SIG-M5 (cell line): ENCODE results near the gene ACTL6B.
"Not testable (repeated sequence)": the region's sequence is repeated elsewhere in the genome, so short reads cannot be mapped to it uniquely, and the experiment has no call there.

Experiments used
- DNase-seq: peaks from one replicate; lab custom pipeline; 2025; lab: John Stamatoyannopoulos, UW

The ACTL6B gene

DNA sequence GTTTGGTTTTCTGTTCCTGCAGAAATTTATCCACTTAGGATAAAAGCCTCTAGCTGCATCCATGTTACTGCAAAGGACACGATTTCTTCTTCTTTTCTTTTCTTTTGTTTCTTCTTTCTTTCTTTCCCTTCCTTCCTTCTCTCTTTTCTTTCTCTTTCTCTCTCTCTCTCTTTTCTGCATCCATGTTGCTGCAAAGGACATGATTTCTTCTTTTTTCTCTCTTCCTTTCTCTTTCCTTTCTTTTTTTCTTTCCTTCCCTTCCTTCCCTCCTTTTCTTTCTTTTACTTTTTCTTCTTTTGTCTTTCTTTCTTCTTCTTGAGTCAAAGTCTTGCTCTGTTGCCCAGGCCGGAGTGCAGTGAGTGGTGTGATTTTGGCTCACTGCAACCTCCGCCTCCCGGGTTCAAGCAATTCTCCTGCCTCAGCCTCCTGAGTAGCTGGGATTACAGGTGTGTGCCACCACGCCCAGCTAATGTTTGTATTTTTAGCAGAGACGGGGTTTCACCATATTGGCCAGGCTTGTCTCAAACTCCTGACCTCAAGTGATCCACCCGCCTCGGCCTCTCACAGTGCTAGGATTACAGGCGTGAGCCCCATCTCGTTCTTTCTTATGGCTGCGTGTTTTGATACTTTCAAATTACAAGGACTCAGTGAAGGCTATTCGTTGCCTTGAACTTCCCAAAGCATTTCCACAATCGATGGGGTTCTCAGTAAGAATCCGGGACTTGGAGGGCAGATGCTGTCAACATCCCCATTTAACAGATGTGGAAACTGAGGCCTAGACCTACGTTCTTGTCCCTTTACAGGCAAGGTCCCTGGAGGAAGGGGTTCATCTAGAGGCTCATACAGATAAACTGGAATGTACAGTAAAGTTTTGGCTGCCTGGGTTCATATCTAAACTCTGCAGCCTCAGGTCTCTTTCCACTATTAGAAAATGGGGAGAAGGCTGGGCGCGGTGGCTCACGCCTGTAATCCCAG, 15.4 kb upstream of the ACTL6B start:
- DNase-seq = no peak

DNA sequence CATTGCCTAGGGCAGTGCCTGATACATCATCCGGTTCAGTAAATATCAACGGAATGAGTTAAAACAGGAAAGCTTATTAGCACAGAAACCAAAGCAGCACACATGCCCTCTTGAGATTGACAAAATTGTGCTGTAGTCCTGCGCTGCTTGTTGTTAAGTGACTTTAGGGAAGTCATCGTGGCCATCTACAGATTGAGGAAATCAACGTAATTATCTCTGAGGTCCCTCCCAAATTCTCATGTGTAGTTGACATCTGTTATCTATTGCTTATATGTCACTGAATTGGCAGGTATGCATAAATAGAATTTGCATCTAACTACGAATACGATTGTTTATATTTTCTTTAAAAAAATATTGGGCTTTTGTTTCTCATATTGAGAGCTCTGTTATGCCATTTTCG, 13.8 kb upstream of the ACTL6B start:
- no peak for DNase-seq

DNA sequence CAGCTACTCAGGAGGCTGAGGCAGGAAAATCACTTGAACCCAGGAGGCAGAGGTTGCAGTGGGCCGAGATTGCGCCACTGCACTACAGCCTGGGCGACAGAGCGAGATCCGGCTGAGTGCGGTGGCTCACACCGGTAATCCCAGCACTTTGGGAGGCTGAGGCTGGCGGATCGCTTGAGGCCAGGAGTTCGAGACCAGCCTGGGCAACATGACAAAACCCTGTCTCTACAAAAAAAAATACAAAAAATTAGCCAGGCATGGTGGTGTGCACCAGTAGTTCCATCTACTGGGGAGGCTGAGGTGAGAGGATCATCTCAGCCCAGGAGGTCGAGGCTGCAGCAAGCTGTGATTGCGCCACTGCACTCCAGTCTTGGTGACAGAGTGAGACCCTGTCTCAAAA, 12.9 kb upstream of the ACTL6B start:
- not testable (repeated sequence) for DNase-seq

- DNase-seq = no peak
Observed at GRCh38 chr7:100668069-100668449, 11.8 kb upstream of the ACTL6B start.

DNA sequence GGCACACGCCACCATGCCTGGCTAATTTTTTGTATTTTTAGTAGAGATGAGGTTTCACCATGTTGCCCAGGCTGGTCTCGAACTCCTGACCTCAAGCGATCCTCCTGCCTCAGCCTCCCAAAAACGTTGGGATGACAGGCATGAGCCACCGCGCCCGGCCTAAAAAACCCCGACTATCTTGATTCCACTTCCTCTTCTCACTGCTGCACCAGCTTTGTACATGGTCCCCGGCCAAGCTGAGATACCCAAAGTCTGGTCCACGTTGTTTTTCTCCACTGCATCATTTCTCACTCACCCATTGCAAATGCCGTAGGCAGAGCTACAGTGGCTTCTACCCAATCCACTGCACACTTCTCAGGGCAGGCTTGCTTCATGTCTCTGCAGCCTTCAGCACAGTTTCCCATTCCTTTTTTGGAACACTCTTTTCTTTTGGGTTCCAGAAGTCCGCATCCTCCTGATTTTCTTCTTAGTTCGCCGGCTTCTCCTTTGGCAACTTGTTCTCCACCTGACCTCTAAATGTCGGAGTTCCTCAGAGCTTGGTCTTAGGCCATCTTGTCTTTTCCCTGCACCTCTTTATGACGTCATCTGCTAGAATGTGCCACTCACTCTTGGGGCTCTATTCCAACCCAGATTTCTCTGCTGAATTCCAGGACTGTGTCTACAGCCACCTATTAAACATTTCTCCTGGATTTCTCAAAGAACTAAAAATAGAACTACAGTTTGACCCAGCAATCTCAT, 11.3 kb upstream of the ACTL6B start:
- no peak for DNase-seq

- no peak for DNase-seq
Observed at GRCh38 chr7:100665168-100665726, 9.0 kb upstream of the ACTL6B start.

DNA sequence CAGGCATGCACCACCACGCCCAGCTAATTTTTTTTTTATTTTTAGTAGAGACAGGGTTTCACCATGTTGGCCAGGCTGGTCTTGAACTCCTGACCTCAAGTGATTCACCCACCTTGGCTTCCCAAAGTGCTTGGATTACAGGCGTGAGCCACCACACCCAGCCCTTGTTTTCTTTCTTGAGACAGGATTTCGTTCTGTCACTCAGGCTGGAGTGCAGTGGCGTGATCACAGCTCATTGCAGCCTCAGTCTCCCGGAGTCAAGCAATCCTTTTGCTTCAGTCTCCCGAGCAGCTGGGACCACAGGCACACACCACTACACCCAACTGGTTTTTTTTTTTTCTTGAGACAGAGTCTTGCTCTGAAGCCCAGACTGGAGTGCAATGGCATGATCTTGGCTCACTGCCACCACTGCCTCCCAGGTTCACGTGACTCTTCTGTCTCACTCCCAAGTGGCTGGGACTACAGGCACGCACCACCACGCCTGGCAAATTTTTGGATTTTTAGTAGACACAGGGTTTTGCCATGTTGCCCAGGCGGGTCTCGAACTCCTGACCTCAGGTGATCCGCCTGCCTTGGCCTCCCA, 6.0 kb upstream of the ACTL6B start:
- not testable (repeated sequence) for DNase-seq

DNA sequence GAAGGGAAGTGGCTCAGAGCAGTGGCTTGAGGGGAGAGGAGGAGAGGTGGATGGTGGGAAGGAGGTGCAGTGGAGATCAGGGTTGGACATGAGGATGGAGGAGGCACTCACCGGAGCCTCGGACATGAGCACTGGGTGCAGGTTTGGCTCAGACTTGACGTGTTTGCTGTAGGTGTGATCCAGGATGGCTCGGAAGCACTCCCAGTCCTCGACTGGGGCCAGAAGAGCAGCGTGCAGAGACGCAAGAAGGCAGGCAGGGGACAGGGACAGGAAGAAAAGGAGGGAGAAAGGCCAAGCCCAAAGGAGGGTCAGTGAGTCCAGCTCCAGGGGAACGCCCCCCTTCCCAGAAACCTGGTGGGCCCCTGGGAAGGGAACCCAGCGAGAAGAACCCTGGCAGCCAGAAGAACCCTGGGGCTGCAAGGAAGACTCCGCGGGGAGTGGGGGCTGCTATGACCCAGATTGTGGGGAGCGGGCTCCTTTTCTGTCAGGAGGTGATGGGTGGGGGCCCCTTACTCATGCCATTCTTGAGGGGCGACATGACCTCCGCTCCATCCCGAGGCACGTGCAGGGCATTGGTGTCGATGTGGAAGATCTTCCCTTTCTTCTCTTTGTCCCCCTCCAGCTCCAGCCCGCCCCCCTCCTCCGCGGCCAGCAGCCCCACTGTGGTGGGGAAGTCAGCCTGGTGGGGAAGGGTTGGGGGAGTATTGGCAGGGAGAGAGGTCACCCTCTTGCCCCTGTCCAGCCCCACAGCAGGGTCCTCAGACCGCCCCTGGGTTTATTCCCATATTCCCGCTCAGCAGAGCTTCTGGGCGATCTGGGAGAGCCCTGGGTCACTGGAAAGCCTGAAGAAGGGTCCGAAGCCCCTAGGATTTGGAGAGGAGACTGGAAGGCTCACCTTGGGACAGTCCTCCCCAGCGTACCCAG, 1.1 kb downstream of the ACTL6B start:
- DNase-seq = no peak

- DNase-seq = no peak
Observed at GRCh38 chr7:100649826-100650565, 6.3 kb downstream of the ACTL6B start.

GRCh38 chr7:100642534-100642907, 13.7 kb downstream of the ACTL6B start:
- no peak for DNase-seq

- DNase-seq = no peak
Observed at GRCh38 chr7:100641860-100642533, 14.3 kb downstream of the ACTL6B start.

DNA sequence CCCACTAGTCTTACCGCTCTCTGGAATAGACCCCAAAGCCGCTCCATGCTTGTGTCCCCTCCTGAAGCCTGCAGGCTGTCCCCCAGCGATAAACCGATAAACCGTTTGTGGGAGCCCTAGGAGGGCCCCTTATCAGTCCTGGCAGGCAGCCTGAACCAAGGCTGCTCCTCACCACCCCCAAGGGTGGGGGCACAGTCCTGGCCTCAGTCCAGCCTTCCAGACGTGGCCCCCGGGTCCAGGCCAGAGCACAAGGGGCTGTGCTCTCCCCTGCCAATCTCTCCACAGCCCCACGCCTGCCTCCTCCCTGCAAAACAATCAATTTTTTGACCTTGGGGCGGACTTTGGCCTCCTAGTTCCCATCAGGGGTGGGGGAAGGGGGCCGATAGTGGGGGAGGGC, 14.8 kb downstream of the ACTL6B start, which contains the start of gene TFR2:
Gene TFR2, minus strand, starts transcription at position 90 of the 397 bp plus-strand sequence. Its CDS starts 43 bp downstream, at position 47.
- no peak for DNase-seq

DNA sequence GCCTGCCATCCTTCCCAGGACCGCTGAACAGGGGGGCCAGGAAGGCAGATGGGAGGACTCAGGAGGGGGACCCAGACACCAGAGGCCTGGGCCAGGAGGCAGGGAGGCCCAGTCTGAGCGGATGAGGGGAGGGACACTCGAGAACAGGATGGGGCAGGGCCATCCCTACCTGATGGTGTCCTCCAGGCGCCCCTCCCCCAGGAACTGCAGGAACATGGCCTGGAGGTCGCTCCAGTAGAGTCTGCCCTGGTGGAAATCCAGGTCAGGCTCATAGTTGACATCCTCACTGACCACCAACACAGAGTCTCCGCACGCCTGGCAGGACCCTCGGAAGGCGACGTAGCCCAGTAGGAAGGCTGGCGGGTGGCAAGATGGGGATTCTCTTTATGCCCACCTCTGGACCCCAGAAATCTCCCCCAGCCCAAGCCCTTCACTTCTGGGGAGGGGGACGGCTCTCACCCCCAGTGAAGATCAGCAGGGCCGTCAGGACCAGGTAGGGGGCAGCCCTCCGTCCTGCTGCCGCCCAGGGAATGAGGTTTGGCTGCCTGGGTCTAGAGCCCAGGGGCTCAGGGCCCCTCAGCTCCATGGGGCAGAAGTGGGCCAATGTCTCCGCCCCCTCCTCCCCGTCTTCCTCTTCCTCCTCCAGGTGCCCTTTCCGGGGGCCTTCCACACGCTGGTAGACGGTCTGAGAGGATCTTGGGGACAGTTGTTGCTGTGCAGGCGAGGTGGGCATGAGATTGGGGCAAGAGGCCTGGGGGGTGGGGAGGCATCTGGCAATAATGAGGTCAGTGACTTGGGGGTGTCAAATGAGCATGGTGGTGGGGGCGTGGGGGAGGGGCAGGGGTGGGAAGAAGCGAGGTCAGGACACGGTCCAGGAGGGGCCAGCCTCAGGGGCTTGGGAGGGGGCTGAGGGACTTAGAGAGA, 15.5 kb downstream of the ACTL6B start:
- no peak for DNase-seq

DNA sequence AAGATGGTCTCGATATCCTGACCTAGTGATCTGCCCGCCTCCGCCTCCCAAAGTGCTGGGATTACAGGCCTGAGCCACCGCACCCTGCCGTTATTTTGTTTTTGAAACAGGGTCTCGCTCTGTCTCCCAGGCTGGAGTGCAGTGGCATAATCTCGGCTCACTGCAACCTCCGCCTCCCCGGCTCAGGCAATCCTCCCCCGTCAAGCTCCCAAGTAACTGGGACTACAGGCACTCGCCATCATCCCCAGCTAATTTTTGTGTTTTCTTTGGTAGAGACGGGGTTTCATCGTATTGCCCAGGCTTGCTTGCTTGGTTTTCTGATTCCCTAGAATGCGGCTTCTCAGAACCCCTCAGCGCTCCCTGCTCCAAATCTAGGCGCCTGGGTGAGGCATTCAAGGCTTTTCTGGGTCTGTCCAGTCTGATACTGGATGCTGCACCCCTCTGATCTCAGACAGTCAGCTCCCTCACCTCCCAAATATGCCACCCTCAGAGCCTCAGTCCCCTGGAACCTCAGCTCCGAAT, 16.2 kb downstream of the ACTL6B start:
- DNase-seq = no peak

- no peak for DNase-seq
Observed at GRCh38 chr7:100632951-100633717, 23.1 kb downstream of the ACTL6B start.

GRCh38 chr7:100630066-100630465, 26.2 kb downstream of the ACTL6B start:
- no peak for DNase-seq

GRCh38 chr7:100629117-100629716, 27.0 kb downstream of the ACTL6B start:
- no peak for DNase-seq

- DNase-seq = no peak
Observed at GRCh38 chr7:100627238-100627549, 29.1 kb downstream of the ACTL6B start.
